8988T (cell line): ENCODE data around the gene MT1X.
A peak's percentile ranks its signal among the peaks of the same experiment; 100 is the strongest.
"Not testable (repeated sequence)": the region's sequence is repeated elsewhere in the genome, so short reads cannot be mapped to it uniquely, and the experiment has no call there.

Experiments
- DNase-seq: peaks from one replicate; pipeline ENCODE4 v3.0.0; 2011

MT1X gene

GRCh38 chr16:56715126-56715525 lies 32.9 kb downstream of the MT1X start:
- no peak for DNase-seq

- no peak for DNase-seq
These were observed 34.5 kb downstream of the MT1X start for GRCh38 chr16:56716761-56717160.

DNA sequence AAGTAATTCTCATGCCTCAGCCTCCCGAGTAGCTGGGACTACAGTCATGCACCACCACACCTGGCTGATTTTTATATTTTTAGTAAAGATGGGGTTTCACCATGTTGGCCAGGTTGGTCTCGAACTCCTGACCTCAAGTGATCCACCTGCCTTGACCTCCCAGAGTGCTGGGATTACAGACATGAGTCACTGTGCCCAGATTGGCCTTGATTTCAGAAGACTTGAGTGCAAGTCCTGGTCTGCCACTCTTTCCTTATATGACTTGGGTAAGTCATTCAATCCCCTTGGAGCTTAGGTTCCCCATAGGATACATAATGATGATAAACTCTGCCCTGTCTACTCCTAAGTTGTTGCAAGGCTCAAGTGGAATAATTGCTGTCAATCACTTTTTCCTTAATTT lies 35.3 kb downstream of the MT1X start:
- not testable (repeated sequence) for DNase-seq

DNA sequence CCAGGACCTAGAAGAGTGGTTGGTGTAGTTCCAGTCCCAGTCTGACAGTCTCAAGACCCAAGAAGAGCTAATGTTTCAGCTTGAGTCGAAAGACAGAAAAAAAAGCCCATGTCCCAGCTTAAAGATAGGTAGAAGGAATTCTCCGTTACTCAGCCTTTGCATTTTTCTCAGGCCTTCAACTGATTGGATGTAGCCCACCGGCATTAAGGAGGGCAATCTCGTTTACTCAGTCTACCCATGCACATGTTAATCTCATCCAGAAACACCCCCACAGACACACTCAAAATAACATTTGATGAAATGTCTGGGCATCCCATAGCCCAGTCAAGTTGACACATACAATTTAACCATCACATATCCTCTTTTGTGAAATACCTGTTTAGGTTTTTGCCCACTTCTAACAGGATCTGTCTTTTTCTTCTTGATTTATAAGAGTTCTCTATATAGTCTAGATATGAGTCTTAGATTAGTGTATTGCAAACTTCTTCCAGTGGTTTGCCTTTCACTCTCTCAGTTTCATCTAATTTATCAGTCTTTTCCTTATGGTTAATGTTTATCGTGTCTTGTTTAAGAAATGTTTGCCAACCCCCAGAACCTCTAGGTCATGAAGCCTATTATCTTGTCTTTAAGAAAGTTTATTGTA lies 40.1 kb downstream of the MT1X start:
- no peak for DNase-seq

DNA sequence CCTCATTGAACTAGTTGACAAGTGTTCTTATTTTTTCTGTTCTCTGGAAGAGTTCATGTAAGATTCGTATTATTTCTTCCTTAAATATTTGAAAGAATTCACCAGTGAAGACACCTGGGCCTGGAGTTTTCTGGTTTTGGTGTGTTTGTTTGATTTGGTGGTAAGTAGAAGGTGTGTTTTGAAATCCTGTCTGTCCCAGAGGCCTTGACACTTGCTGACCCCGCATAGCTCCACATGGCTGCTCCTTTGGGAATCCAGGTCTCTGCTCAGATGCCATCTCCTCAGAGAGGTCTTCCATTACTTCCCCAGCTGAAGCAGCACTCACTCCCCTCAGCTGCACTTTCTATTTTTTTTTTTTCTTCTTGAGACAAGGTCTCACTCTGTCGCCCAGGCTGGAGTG lies 41.9 kb downstream of the MT1X start:
- DNase-seq: no peak

GRCh38 chr16:56726283-56726682 lies 44.0 kb downstream of the MT1X start:
- no peak for DNase-seq

DNA sequence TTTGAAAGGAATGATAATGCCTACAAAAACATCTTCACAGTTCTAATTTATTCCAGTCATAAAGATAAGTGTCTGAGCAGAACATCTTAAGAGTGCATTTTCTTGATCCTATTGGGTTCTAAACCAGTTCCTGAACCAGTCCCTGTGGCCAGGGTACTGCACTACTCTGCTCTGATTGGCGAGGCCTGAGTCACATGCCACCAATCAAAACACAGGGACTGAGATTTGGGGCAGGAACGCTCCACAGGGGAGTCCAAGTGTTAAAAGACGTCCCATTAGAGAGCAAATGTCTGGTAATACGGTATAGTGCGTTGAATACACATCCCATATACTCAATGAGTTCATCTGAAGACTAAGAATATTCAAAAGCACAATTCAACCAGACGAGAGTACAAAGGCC lies 44.7 kb downstream of the MT1X start:
- DNase-seq: no peak

GRCh38 chr16:56728027-56728426 lies 45.8 kb downstream of the MT1X start:
- no peak for DNase-seq

GRCh38 chr16:56728980-56729734 lies 46.9 kb downstream of the MT1X start:
- DNase-seq: no peak

GRCh38 chr16:56729735-56730662 lies 47.7 kb downstream of the MT1X start, which contains the start of gene NUP93:
Gene NUP93 (plus strand): TSS chr16:56730129. CDS start chr16:56748248, 18,119 bp downstream.
- DNase-seq: peak; percentile 87

DNA sequence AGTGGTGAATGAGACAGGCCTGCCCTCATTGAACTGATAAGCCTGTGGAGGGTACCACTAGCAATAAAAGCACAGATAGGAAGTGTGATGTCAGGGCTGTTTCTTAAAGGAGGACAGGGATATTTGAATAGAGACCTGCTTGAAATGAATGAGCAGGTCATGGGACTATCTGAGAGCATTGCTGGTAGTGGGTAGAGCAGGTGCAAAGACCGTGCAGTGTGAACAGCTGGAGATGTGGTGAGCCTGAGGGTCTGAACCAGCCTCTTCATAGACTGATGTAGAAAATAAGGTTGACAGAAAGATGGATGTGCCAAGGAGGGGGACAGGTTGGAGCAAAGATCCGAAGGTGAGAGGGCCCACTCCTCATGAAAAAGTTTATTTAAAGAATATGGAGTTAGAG lies 50.1 kb downstream of the MT1X start:
- no peak for DNase-seq

GRCh38 chr16:56732832-56733231 lies 50.6 kb downstream of the MT1X start:
- DNase-seq: no peak
